Panc1 (cell line): Measurements from ENCODE around the gene NFIC.
"Not testable (repeated sequence)": the region's sequence is repeated elsewhere in the genome, so short reads cannot be mapped to it uniquely, and the experiment has no call there.

Source experiments
- POLR2AphosphoS5 ChIP-seq: IDR thresholded peaks from 2 replicates; pipeline ENCODE4 v1.6.1; 2012; ENCODE audit warnings: mild to moderate bottlenecking, low read depth, low read length, moderate library complexity
- TCF7L2 ChIP-seq: IDR thresholded peaks from 2 replicates; pipeline ENCODE4 v1.6.1; 2011; ENCODE audit warnings: mild to moderate bottlenecking, low read depth, low read length, inconsistent platforms
- TF ChIP-seq, protein P1 (sequence below): fragments of 450-650 bp; IDR thresholded peaks from 2 replicates; pipeline ENCODE4 v1.5.1; 2017; ENCODE audit warnings: mild to moderate bottlenecking
- TF ChIP-seq, protein P2 (sequence below), 2 experiments: IDR thresholded peaks; 2 replicates each; pipeline ENCODE4 v1.6.1; 2011 to 2012; ENCODE audit warnings: low read depth in 2 of 2, control low read depth in 1 of 2, low read length in 1 of 2, mild to moderate bottlenecking in 1 of 2, moderate library complexity in 1 of 2; ENCODE audit not compliant: insufficient read depth in 1 of 2

DNA sequence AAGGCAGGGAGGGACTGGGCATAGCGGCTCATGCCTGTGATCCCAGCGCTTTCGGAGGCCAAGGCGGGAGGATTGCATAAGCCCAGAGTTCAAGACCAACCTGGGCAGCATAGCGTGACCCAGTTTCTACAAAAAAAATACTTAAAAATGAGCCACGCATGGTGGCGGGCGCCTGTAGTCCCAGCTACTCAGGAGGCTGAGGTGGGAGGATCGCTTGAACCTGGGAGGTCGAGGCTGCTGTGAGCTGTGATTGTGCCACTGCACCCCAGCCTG is 86.5 kb downstream of the NFIC start:
- TF ChIP-seq, protein P1, sequence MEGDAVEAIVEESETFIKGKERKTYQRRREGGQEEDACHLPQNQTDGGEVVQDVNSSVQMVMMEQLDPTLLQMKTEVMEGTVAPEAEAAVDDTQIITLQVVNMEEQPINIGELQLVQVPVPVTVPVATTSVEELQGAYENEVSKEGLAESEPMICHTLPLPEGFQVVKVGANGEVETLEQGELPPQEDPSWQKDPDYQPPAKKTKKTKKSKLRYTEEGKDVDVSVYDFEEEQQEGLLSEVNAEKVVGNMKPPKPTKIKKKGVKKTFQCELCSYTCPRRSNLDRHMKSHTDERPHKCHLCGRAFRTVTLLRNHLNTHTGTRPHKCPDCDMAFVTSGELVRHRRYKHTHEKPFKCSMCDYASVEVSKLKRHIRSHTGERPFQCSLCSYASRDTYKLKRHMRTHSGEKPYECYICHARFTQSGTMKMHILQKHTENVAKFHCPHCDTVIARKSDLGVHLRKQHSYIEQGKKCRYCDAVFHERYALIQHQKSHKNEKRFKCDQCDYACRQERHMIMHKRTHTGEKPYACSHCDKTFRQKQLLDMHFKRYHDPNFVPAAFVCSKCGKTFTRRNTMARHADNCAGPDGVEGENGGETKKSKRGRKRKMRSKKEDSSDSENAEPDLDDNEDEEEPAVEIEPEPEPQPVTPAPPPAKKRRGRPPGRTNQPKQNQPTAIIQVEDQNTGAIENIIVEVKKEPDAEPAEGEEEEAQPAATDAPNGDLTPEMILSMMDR, result not testable (repeated sequence)
- TF ChIP-seq POLR2AphosphoS5, TCF7L2: not testable (repeated sequence)
- TF ChIP-seq, protein P2, sequence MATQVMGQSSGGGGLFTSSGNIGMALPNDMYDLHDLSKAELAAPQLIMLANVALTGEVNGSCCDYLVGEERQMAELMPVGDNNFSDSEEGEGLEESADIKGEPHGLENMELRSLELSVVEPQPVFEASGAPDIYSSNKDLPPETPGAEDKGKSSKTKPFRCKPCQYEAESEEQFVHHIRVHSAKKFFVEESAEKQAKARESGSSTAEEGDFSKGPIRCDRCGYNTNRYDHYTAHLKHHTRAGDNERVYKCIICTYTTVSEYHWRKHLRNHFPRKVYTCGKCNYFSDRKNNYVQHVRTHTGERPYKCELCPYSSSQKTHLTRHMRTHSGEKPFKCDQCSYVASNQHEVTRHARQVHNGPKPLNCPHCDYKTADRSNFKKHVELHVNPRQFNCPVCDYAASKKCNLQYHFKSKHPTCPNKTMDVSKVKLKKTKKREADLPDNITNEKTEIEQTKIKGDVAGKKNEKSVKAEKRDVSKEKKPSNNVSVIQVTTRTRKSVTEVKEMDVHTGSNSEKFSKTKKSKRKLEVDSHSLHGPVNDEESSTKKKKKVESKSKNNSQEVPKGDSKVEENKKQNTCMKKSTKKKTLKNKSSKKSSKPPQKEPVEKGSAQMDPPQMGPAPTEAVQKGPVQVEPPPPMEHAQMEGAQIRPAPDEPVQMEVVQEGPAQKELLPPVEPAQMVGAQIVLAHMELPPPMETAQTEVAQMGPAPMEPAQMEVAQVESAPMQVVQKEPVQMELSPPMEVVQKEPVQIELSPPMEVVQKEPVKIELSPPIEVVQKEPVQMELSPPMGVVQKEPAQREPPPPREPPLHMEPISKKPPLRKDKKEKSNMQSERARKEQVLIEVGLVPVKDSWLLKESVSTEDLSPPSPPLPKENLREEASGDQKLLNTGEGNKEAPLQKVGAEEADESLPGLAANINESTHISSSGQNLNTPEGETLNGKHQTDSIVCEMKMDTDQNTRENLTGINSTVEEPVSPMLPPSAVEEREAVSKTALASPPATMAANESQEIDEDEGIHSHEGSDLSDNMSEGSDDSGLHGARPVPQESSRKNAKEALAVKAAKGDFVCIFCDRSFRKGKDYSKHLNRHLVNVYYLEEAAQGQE (IDR thresholded peaks at IDR 0.05; ENCODE audit: insufficient read depth in 1 of 2, low read depth in 2 of 2, low read length in 1 of 2), result not testable (repeated sequence)
